Measurements from ENCODE around the gene ZRANB1. TPM values are rescaled to one million over a fixed set of nuclear protein-coding genes. Genes with fewer than 3 reads are reported as not detected.

The ZRANB1 gene
- total RNA-seq, 2 experiments from 2014 or later: 14.5 to 17.0 TPM

- Histone ChIP-seq H2AFZ (ENCODE audit: low read length) (no peak overlapping the region), H3K27ac (ENCODE audit: low read depth, low read length, poor library complexity, severe bottlenecking) (no peak overlapping the region), H3K4me1 (ENCODE audit: insufficient read depth, low read length, poor library complexity, severe bottlenecking) (no peaks in the 10 kb centered on the region), H3K9me3 (ENCODE audit: low read length) (no peaks in the 10 kb centered on the region), H3K36me3 (ENCODE audit: insufficient read depth, low read length) (no peaks in the 10 kb centered on the region), H3K79me2 (ENCODE audit: insufficient read depth, low read depth, low read length) (no peaks in the 10 kb centered on the region), H4K20me1 (ENCODE audit: insufficient read depth, low read length) (no peaks in the 10 kb centered on the region), H3K4me3 (ENCODE audit: low read depth, low read length, poor library complexity, severe bottlenecking) (no peak overlapping the region), H3K4me2 (ENCODE audit: low read length) (no peak overlapping the region), H3K9me2 (ENCODE audit: insufficient read depth, low read length) (no peaks in the 10 kb centered on the region)
- ChIA-PET CTCF (ENCODE audit: unreplicated experiment) (no interaction called here), POLR2A (no interaction called here)
- intact Hi-C loops (cut with micrococcal nuclease; ENCODE audit: unreplicated experiment): no loop called here
- BruUV-seq (replicated peaks): no TSS peak
- DNase-seq (ENCODE audit: low spot score): no peak
- TF ChIP-seq, protein P1, sequence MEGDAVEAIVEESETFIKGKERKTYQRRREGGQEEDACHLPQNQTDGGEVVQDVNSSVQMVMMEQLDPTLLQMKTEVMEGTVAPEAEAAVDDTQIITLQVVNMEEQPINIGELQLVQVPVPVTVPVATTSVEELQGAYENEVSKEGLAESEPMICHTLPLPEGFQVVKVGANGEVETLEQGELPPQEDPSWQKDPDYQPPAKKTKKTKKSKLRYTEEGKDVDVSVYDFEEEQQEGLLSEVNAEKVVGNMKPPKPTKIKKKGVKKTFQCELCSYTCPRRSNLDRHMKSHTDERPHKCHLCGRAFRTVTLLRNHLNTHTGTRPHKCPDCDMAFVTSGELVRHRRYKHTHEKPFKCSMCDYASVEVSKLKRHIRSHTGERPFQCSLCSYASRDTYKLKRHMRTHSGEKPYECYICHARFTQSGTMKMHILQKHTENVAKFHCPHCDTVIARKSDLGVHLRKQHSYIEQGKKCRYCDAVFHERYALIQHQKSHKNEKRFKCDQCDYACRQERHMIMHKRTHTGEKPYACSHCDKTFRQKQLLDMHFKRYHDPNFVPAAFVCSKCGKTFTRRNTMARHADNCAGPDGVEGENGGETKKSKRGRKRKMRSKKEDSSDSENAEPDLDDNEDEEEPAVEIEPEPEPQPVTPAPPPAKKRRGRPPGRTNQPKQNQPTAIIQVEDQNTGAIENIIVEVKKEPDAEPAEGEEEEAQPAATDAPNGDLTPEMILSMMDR (conservative IDR thresholded peaks at IDR 0.05; ENCODE audit: low read length): no peak
- TF ChIP-seq EZH2phosphoT487 (IDR thresholded peaks at IDR 0.05; ENCODE audit: borderline replicate concordance, low read depth, low read length): no peak
Observed at GRCh38 chr10:125001313-125002046, 59.6 kb downstream of the ZRANB1 start.

- Histone ChIP-seq H3K9me2 (ENCODE audit: insufficient read depth, low read length) (no peaks in the 10 kb centered on the region), H3K36me3 (ENCODE audit: insufficient read depth, low read length) (no peaks in the 10 kb centered on the region), H3K9me3 (ENCODE audit: low read length) (no peaks in the 10 kb centered on the region), H3K4me3 (ENCODE audit: low read depth, low read length, poor library complexity, severe bottlenecking) (no peak overlapping the region), H2AFZ (ENCODE audit: low read length) (no peak overlapping the region), H3K4me2 (ENCODE audit: low read length) (no peak overlapping the region), H3K79me2 (ENCODE audit: insufficient read depth, low read depth, low read length) (no peaks in the 10 kb centered on the region), H3K27ac (ENCODE audit: low read depth, low read length, poor library complexity, severe bottlenecking) (no peak overlapping the region), H3K4me1 (ENCODE audit: insufficient read depth, low read length, poor library complexity, severe bottlenecking) (no peaks in the 10 kb centered on the region), H4K20me1 (ENCODE audit: insufficient read depth, low read length) (no peaks in the 10 kb centered on the region)
- ChIA-PET POLR2A (no interaction called here), CTCF (ENCODE audit: unreplicated experiment) (no interaction called here)
- TF ChIP-seq EZH2phosphoT487 (IDR thresholded peaks at IDR 0.05; ENCODE audit: borderline replicate concordance, low read depth, low read length): no peak
- TF ChIP-seq, protein P1 (conservative IDR thresholded peaks at IDR 0.05; ENCODE audit: low read length): no peak
- DNase-seq (ENCODE audit: low spot score): no peak
- no TSS peak for BruUV-seq (replicated peaks)
- intact Hi-C loops (cut with micrococcal nuclease; ENCODE audit: unreplicated experiment): no loop called here
Observed at GRCh38 chr10:125002047-125002422, 60.1 kb downstream of the ZRANB1 start.

DNA sequence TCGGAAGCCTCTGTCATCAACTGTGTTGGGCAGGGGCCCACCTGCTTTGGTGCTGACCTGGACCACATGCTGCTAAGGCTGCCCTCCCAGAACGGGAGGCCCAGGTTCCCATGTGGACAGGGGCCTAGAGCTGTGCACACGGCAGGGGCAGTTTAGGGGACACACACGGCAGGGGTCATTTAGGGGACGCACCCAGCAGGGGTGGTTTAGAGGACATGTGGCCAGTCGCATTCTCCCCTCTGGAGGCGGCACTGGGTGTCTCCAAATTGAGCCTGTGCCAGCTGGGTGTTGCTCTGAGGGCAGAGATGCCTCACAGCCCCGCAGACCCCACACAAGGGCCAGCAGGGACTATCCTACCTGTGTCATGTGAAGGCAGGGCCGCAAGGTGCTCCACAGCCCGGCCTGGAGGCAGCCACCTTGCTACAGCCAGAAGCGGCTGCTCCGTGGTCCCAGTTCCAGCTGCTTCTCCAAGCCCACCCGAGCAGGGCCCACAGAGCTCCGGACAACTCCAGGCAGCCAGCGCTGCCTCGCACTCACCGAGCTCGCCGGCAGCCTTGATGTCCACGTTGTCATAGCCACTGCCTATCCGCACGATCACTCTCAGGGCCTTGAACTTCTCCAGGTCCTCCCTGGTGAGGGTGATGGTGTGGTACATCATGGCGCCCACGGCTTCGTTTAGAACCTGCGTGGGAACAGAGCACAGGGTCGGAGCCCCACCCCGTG is 60.7 kb downstream of the ZRANB1 start:
- H3K4me3 ChIP-seq (ENCODE audit: low read depth, low read length, poor library complexity, severe bottlenecking): no peak overlapping the region
- H4K20me1 ChIP-seq (ENCODE audit: insufficient read depth, low read length): no peaks in the 10 kb centered on the region

More for the DNA sequence above, 60.7 kb downstream of the ZRANB1 start:
- Histone ChIP-seq H3K9me3 (ENCODE audit: low read length) (no peaks in the 10 kb centered on the region), H3K4me1 (ENCODE audit: insufficient read depth, low read length, poor library complexity, severe bottlenecking) (no peaks in the 10 kb centered on the region), H3K27ac (ENCODE audit: low read depth, low read length, poor library complexity, severe bottlenecking) (no peak overlapping the region), H2AFZ (ENCODE audit: low read length) (no peak overlapping the region), H3K36me3 (ENCODE audit: insufficient read depth, low read length) (no peaks in the 10 kb centered on the region), H3K4me2 (ENCODE audit: low read length) (no peak overlapping the region), H3K79me2 (ENCODE audit: insufficient read depth, low read depth, low read length) (no peaks in the 10 kb centered on the region), H3K9me2 (ENCODE audit: insufficient read depth, low read length) (no peaks in the 10 kb centered on the region)
- no TSS peak for BruUV-seq (replicated peaks)
- intact Hi-C loops (cut with micrococcal nuclease; ENCODE audit: unreplicated experiment): no loop called here
- ChIA-PET POLR2A (no interaction called here), CTCF (ENCODE audit: unreplicated experiment) (no interaction called here)
- TF ChIP-seq, protein P1 (conservative IDR thresholded peaks at IDR 0.05; ENCODE audit: low read length): no peak
- no peak for DNase-seq (ENCODE audit: low spot score)

Data from OCI-LY7 (cell line).